Measurements from ENCODE around the gene CLSTN2. TPM values are rescaled to one million over a fixed set of nuclear protein-coding genes. Genes with fewer than 3 reads are reported as not detected.

The CLSTN2 gene
- total RNA-seq, 2 donors from 2014 or later: 0.82 to 1.3 TPM

DNA sequence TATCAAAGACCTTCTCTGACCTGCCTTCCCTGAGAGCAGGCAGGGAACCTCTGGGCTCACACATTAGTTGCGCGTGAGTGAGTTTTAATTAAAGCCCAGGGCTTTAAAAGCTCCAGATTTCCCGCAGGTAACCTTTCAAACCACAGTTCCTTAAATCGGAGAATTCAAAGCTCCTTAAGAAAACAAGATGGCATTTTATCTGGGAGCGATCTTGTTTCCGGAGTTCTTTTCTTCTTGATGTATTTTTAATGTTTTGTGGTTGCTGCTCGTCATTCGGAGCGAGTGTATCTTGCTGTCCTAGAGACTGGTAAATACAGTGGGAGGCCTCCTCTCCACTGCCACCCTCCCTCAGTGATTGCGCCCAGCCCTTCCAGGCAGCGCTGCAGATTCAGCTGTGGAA, 284.3 kb downstream of the CLSTN2 start:
- Histone ChIP-seq H3K9ac (ENCODE audit: low read depth in 2 of 2, low read length in 2 of 2) (no peak overlapping the region), H3K27me3 (no peaks in the 10 kb centered on the region), H3K4me1 (no peaks in the 10 kb centered on the region), H3K36me3 (no peaks in the 10 kb centered on the region), H3K27ac (no peak overlapping the region), H3K4me3 (no peak overlapping the region), H3K9me3 (no peaks in the 10 kb centered on the region)
- intact Hi-C loops (cut with DNase I): no loop called here
- TF ChIP-seq CTCF (IDR thresholded peaks at IDR 0.05): no peak
- DNase-seq: no peak

DNA sequence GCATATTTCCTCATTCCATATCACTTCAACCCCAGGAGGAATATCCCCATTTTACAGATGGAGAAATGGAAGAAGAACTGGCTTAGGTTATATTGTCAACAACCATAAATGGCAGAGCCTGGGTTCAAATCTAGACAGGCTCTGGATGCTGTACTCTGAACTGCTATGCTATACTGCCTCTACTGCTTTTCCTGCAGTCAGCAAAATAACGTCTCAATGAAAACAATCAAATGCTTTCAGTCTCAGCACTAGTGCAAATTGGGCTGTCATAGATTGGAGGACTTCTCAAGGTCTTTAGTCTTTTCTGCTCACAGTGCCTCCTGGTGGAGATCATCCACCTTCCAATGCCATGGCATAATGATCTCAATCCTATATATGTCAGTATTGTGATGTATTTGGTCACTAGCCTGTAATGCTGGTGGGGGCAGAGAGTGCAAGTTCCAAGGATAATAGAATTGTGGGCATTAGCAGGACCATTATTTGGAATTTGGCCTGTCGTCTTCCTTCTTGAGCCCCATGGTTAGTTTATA, 285.0 kb downstream of the CLSTN2 start:
- intact Hi-C loops (cut with DNase I): no loop called here
- DNase-seq: no peak
- Histone ChIP-seq H3K36me3 (no peaks in the 10 kb centered on the region), H3K27ac (no peak overlapping the region), H3K4me1 (no peaks in the 10 kb centered on the region), H3K4me3 (no peak overlapping the region), H3K9me3 (no peaks in the 10 kb centered on the region), H3K9ac (ENCODE audit: low read depth in 2 of 2, low read length in 2 of 2) (no peak overlapping the region), H3K27me3 (no peaks in the 10 kb centered on the region)
- no peak for TF ChIP-seq CTCF (IDR thresholded peaks at IDR 0.05)

DNA sequence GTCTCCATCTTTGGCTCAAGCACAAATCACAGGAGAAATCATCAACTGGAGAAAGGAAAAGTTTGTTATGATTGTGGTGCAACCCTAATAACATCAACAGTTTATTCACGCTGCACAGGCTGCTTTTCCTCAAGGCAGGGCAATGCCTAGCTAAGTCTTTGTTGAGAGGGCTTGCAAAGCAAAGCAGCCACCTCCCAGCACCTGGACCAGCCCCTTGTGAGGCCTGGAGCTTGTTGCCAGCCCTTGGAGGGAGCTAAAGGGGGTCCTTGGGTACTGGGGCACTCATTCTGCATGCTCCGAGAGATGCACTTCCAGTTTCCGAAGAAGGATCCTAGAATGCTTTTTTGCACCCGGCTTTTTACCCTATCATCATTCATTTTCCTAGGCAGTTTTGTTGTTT, 288.2 kb downstream of the CLSTN2 start:
- H3K9ac ChIP-seq (ENCODE audit: low read depth in 2 of 2, low read length in 2 of 2): no peak overlapping the region
- TF ChIP-seq CTCF (IDR thresholded peaks at IDR 0.05): no peak
- no peak overlapping the region for H3K27ac ChIP-seq
- intact Hi-C loops (cut with DNase I): no loop called here
- H3K36me3 ChIP-seq: no peaks in the 10 kb centered on the region
- no peak overlapping the region for H3K4me3 ChIP-seq
- no peak for DNase-seq
- no peaks in the 10 kb centered on the region for H3K27me3 ChIP-seq
- no peaks in the 10 kb centered on the region for H3K4me1 ChIP-seq
- H3K9me3 ChIP-seq: no peaks in the 10 kb centered on the region

GRCh38 chr3:140223631-140224030, 288.6 kb downstream of the CLSTN2 start:
- Histone ChIP-seq H3K4me3 (no peak overlapping the region), H3K36me3 (no peaks in the 10 kb centered on the region), H3K9ac (ENCODE audit: low read depth in 2 of 2, low read length in 2 of 2) (no peak overlapping the region), H3K27ac (no peak overlapping the region), H3K9me3 (no peaks in the 10 kb centered on the region), H3K27me3 (no peaks in the 10 kb centered on the region), H3K4me1 (no peaks in the 10 kb centered on the region)
- no peak for TF ChIP-seq CTCF (IDR thresholded peaks at IDR 0.05)
- intact Hi-C loops (cut with DNase I): no loop called here
- no peak for DNase-seq

GRCh38 chr3:140224307-140224706, 289.3 kb downstream of the CLSTN2 start:
- Histone ChIP-seq H3K4me1 (no peaks in the 10 kb centered on the region), H3K27me3 (no peaks in the 10 kb centered on the region), H3K36me3 (no peaks in the 10 kb centered on the region), H3K9ac (ENCODE audit: low read depth in 2 of 2, low read length in 2 of 2) (no peak overlapping the region), H3K27ac (no peak overlapping the region), H3K4me3 (no peak overlapping the region), H3K9me3 (no peaks in the 10 kb centered on the region)
- intact Hi-C loops (cut with DNase I): no loop called here
- TF ChIP-seq CTCF (IDR thresholded peaks at IDR 0.05): no peak
- no peak for DNase-seq

Measured in colonic mucosa (tissue), 4 donors.